NCI-H69 (cell line): ENCODE data around the gene CNTNAP3B.
A peak's percentile ranks its signal among the peaks of the same experiment; 100 is the strongest.
"Not testable (repeated sequence)": the region's sequence is repeated elsewhere in the genome, so short reads cannot be mapped to it uniquely, and the experiment has no call there.

Experiments used
- DNase-seq: peaks from one replicate; lab custom pipeline; 2025; lab: John Stamatoyannopoulos, UW

Gene CNTNAP3B

GRCh38 chr9:42129073-42129729 is at the start of gene CNTNAP3B:
CNTNAP3B (minus strand) TSS chr9:42129426; CDS start chr9:42129094, 332 bp downstream.
- DNase-seq: not testable (repeated sequence)

GRCh38 chr9:42160299-42160698 is 31.1 kb upstream of the CNTNAP3B start:
- peak; percentile 3 for DNase-seq

- DNase-seq: not testable (repeated sequence)
Observed at GRCh38 chr9:42127056-42127841, 2.0 kb downstream of the CNTNAP3B start.

GRCh38 chr9:42121007-42121406 is 8.2 kb downstream of the CNTNAP3B start:
- DNase-seq: not testable (repeated sequence)

- DNase-seq: not testable (repeated sequence)
Observed at GRCh38 chr9:42095929-42096328, 33.3 kb downstream of the CNTNAP3B start.

GRCh38 chr9:42084559-42084952 is 44.7 kb downstream of the CNTNAP3B start:
- not testable (repeated sequence) for DNase-seq

GRCh38 chr9:42083877-42084558 is 45.2 kb downstream of the CNTNAP3B start:
- not testable (repeated sequence) for DNase-seq

GRCh38 chr9:42080376-42080775 is 48.9 kb downstream of the CNTNAP3B start:
- DNase-seq: not testable (repeated sequence)

- DNase-seq: not testable (repeated sequence)
Observed at GRCh38 chr9:42074868-42075267, 54.4 kb downstream of the CNTNAP3B start.

- DNase-seq: not testable (repeated sequence)
Observed at GRCh38 chr9:42071026-42071425, 58.2 kb downstream of the CNTNAP3B start.

- DNase-seq: not testable (repeated sequence)
Observed at GRCh38 chr9:42070035-42070799, 59.0 kb downstream of the CNTNAP3B start.

- not testable (repeated sequence) for DNase-seq
Observed at GRCh38 chr9:42053874-42054273, 75.4 kb downstream of the CNTNAP3B start.

- not testable (repeated sequence) for DNase-seq
Observed at GRCh38 chr9:42050701-42051100, 78.5 kb downstream of the CNTNAP3B start.

- DNase-seq: not testable (repeated sequence)
Observed at GRCh38 chr9:42044422-42045010, 84.7 kb downstream of the CNTNAP3B start.

GRCh38 chr9:42033541-42033940 is 95.7 kb downstream of the CNTNAP3B start:
- not testable (repeated sequence) for DNase-seq

- not testable (repeated sequence) for DNase-seq
Observed at GRCh38 chr9:42020639-42021038, 108.6 kb downstream of the CNTNAP3B start.

- DNase-seq: not testable (repeated sequence)
Observed at GRCh38 chr9:42018220-42018922, 110.9 kb downstream of the CNTNAP3B start.

GRCh38 chr9:42014317-42014716 is 114.9 kb downstream of the CNTNAP3B start:
- not testable (repeated sequence) for DNase-seq

- not testable (repeated sequence) for DNase-seq
Observed at GRCh38 chr9:41991607-41992006, 137.6 kb downstream of the CNTNAP3B start.

- not testable (repeated sequence) for DNase-seq
Observed at GRCh38 chr9:41980271-41980670, 149.0 kb downstream of the CNTNAP3B start.
